Neural progenitor cell (in vitro differentiated cells): Measurements from ENCODE around the gene SPDYC. TPM values are rescaled to one million over a fixed set of nuclear protein-coding genes. Genes with fewer than 3 reads are reported as not detected.

Source experiments
- DNase-seq: peaks from one replicate; pipeline ENCODE4 v3.0.0-alpha.2; 2016; ENCODE audit warnings: low spot score
- H2AFZ ChIP-seq: fragments of 200-600 bp; sonication (generic); replicated peaks from 2 replicates; pipeline ENCODE4 v1.6.1; 2016; ENCODE audit warnings: antibody characterized with exemption
- H3F3A ChIP-seq: fragments of 200-600 bp; sonication (generic); 2 replicates; pipeline ENCODE4 v1.6.1; 2016; ENCODE audit warnings: antibody characterized with exemption, low read depth
- H3K27ac ChIP-seq: fragments of 200-600 bp; sonication (generic); 2 replicates; pipeline ENCODE4 v1.5.1; 2016; ENCODE audit warnings: mild to moderate bottlenecking
- H3K27me3 ChIP-seq: fragments of 200-600 bp; sonication (generic); 2 replicates; pipeline ENCODE4 v1.6.1; 2016; ENCODE audit warnings: mild to moderate bottlenecking, moderate library complexity
- H3K36me3 ChIP-seq: fragments of 200-600 bp; sonication (generic); 2 replicates; pipeline ENCODE4 v1.5.1; 2016
- H3K4me1 ChIP-seq: fragments of 200-600 bp; sonication (generic); 2 replicates; pipeline ENCODE4 v1.6.1; 2016; ENCODE audit warnings: mixed run types
- H3K4me2 ChIP-seq: fragments of 200-600 bp; sonication (generic); 2 replicates; pipeline ENCODE4 v1.6.1; 2016
- H3K4me3 ChIP-seq: fragments of 200-600 bp; sonication (generic); 2 replicates; pipeline ENCODE4 v1.5.1; 2016
- H3K79me2 ChIP-seq: fragments of 200-600 bp; sonication (generic); 2 replicates; pipeline ENCODE4 v1.6.1; 2016; ENCODE audit warnings: low read depth
- H3K9ac ChIP-seq: fragments of 200-600 bp; sonication (generic); 2 replicates; pipeline ENCODE4 v1.6.1; 2016
- H3K9me3 ChIP-seq: fragments of 200-600 bp; sonication (generic); 2 replicates; pipeline ENCODE4 v1.5.1; 2016; ENCODE audit warnings: low read depth
- H4K20me1 ChIP-seq: fragments of 200-600 bp; sonication (generic); 2 replicates; pipeline ENCODE4 v1.6.1; 2016; ENCODE audit warnings: low read depth
- H3K27ac Mint-ChIP-seq: 3 replicates; pipeline ENCODE4 v1.8.0; 2021; ENCODE audit warnings: mixed read lengths
- H3K27me3 Mint-ChIP-seq: 2 replicates; pipeline ENCODE4 v1.8.0; 2022; ENCODE audit warnings: low read depth, mild to moderate bottlenecking, inconsistent platforms, moderate library complexity, mixed read lengths; ENCODE audit not compliant: insufficient read depth
- H3K36me3 Mint-ChIP-seq: 3 replicates; pipeline ENCODE4 v1.8.0; 2021; ENCODE audit warnings: mixed read lengths
- H3K4me1 Mint-ChIP-seq: 3 replicates; pipeline ENCODE4 v1.8.0; 2021; ENCODE audit warnings: mixed read lengths
- H3K4me3 Mint-ChIP-seq: 3 replicates; pipeline ENCODE4 v1.8.0; 2021; ENCODE audit warnings: mild to moderate bottlenecking, moderate library complexity, mixed read lengths
- H3K9me3 Mint-ChIP-seq: 3 replicates; pipeline ENCODE4 v1.8.0; 2020; ENCODE audit warnings: mixed read lengths
- CTCF ChIP-seq: fragments of 200-600 bp; sonication (generic); IDR thresholded peaks from 2 replicates; pipeline ENCODE4 v1.5.1; 2017; ENCODE audit warnings: antibody characterized with exemption, mild to moderate bottlenecking
- EZH2 ChIP-seq: fragments of 200-600 bp; sonication (generic); IDR thresholded peaks from 2 replicates; pipeline ENCODE4 v1.6.1; 2017; ENCODE audit warnings: antibody characterized with exemption, mild to moderate bottlenecking, moderate library complexity
- EZH2phosphoT487 ChIP-seq: fragments of 200-600 bp; sonication (generic); IDR thresholded peaks from 2 replicates; pipeline ENCODE4 v1.6.1; 2017; ENCODE audit warnings: antibody characterized with exemption
- total RNA-seq: library from RNA; depleted of rRNA; stranded (reverse); fragments of >200 nt; gene quantifications from 2 replicates; pipeline ENCODE4 v1.2.3, GENCODE V29; 2015; ENCODE audit warnings: low replicate concordance

The SPDYC gene
- total RNA-seq, 1 donor from 2014 or later = not detected

GRCh38 chr11:65207918-65208784, 38.1 kb downstream of the SPDYC start:
- Histone ChIP-seq H3K4me3 (no peak overlapping the region), H2AFZ (no peak overlapping the region), H3K4me1 (peaks cover 14% of the 10 kb centered on the region), H3K9ac (no peak overlapping the region), H3K4me2 (no peak overlapping the region), H3K27me3 (no peaks in the 10 kb centered on the region), H3F3A (peaks cover 6% of the 10 kb centered on the region), H4K20me1 (no peaks in the 10 kb centered on the region), H3K36me3 (no peaks in the 10 kb centered on the region), H3K79me2 (no peaks in the 10 kb centered on the region), H3K9me3 (no peaks in the 10 kb centered on the region), H3K27ac (no peak overlapping the region)
- H3K36me3 Mint-ChIP-seq = peaks cover 2% of the 10 kb centered on the region
- DNase-seq = no peak
- peaks cover 11% of the 10 kb centered on the region for H3K4me1 Mint-ChIP-seq
- H3K27ac Mint-ChIP-seq = no peak overlapping the region
- no peaks in the 10 kb centered on the region for H3K9me3 Mint-ChIP-seq
- peaks cover 9% of the 10 kb centered on the region for H3K27me3 Mint-ChIP-seq
- H3K4me3 Mint-ChIP-seq = no peak overlapping the region
- TF ChIP-seq CTCF = no peak
- TF ChIP-seq EZH2 = no peak
- TF ChIP-seq EZH2phosphoT487 = no peak

- Mint-ChIP-seq H3K27ac (no peak overlapping the region), H3K4me3 (no peak overlapping the region), H3K4me1 (peaks cover 15% of the 10 kb centered on the region), H3K27me3 (peaks cover 13% of the 10 kb centered on the region), H3K9me3 (no peaks in the 10 kb centered on the region), H3K36me3 (peaks cover 2% of the 10 kb centered on the region)
- no peak overlapping the region for H3K4me2 ChIP-seq
- H3K4me3 ChIP-seq = no peak overlapping the region
- DNase-seq = no peak
- H3F3A ChIP-seq = peaks cover 3% of the 10 kb centered on the region
- H3K9me3 ChIP-seq = no peaks in the 10 kb centered on the region
- H3K36me3 ChIP-seq = no peaks in the 10 kb centered on the region
- no peaks in the 10 kb centered on the region for H3K79me2 ChIP-seq
- H4K20me1 ChIP-seq = no peaks in the 10 kb centered on the region
- peaks cover 22% of the 10 kb centered on the region for H3K4me1 ChIP-seq
- H3K27me3 ChIP-seq = no peaks in the 10 kb centered on the region
- H3K27ac ChIP-seq = no peak overlapping the region
- H2AFZ ChIP-seq = no peak overlapping the region
- TF ChIP-seq CTCF = no peak
- TF ChIP-seq EZH2 = no peak
- TF ChIP-seq EZH2phosphoT487 = no peak
- H3K9ac ChIP-seq = no peak overlapping the region
Observed at GRCh38 chr11:65208785-65209710, 39.0 kb downstream of the SPDYC start.

GRCh38 chr11:65209711-65210360, 39.8 kb downstream of the SPDYC start:
- H3K27ac ChIP-seq = no peak overlapping the region
- Mint-ChIP-seq H3K27ac (no peak overlapping the region), H3K36me3 (peaks cover 2% of the 10 kb centered on the region), H3K27me3 (peaks cover 10% of the 10 kb centered on the region), H3K4me3 (no peak overlapping the region), H3K4me1 (peaks cover 14% of the 10 kb centered on the region), H3K9me3 (no peaks in the 10 kb centered on the region)
- TF ChIP-seq EZH2 (no peak), EZH2phosphoT487 (no peak), CTCF (no peak)
- no peak overlapping the region for H3K4me2 ChIP-seq
- no peak overlapping the region for H3K9ac ChIP-seq
- no peaks in the 10 kb centered on the region for H3K9me3 ChIP-seq
- no peaks in the 10 kb centered on the region for H4K20me1 ChIP-seq
- DNase-seq = no peak
- no peak overlapping the region for H3K4me3 ChIP-seq
- no peaks in the 10 kb centered on the region for H3F3A ChIP-seq
- no peaks in the 10 kb centered on the region for H3K27me3 ChIP-seq
- H3K4me1 ChIP-seq = peaks cover 22% of the 10 kb centered on the region
- no peaks in the 10 kb centered on the region for H3K79me2 ChIP-seq
- H3K36me3 ChIP-seq = no peaks in the 10 kb centered on the region
- no peak overlapping the region for H2AFZ ChIP-seq
